HL-60 (cell line): ENCODE results near the gene NFATC1.

Experiments used
- DNase-seq, 2 experiments: peaks; one replicate each; pipeline ENCODE4 v3.0.0-alpha.2; 2010 to 2020; ENCODE audit warnings: low read depth in 1 of 2, low spot score in 1 of 2
- H3K27ac ChIP-seq: fragments of 250-450 bp; sonication (Bioruptor Pico); replicated peaks from 2 replicates; pipeline ENCODE4 v1.5.1; 2020; ENCODE audit warnings: mild to moderate bottlenecking, moderate library complexity
- H3K27me3 ChIP-seq: fragments of 250-450 bp; sonication (Bioruptor Pico); 2 replicates; pipeline ENCODE4 v1.5.1; 2021; ENCODE audit warnings: mild to moderate bottlenecking, moderate library complexity; ENCODE audit not compliant: insufficient read depth, poor library complexity, severe bottlenecking
- H3K4me3 ChIP-seq: replicated peaks from 2 replicates; pipeline ENCODE4 v1.5.1; 2011; ENCODE audit warnings: mild to moderate bottlenecking, control low read depth, low read length; ENCODE audit not compliant: insufficient read depth
- GABPA ChIP-seq: IDR thresholded peaks from 2 replicates; pipeline ENCODE4 v1.6.1; 2012; ENCODE audit warnings: low read depth
- POLR2AphosphoS5 ChIP-seq: IDR thresholded peaks from 2 replicates; pipeline ENCODE4 v1.6.1; 2012; ENCODE audit warnings: low read depth
- SPI1 ChIP-seq: IDR thresholded peaks from 2 replicates; pipeline ENCODE4 v1.6.1; 2012; ENCODE audit warnings: low read depth, mild to moderate bottlenecking, borderline replicate concordance
- TF ChIP-seq, protein P1 (sequence below): IDR thresholded peaks from 2 replicates; pipeline ENCODE4 v1.6.1; 2012; ENCODE audit warnings: low read depth; ENCODE audit not compliant: insufficient replicate concordance
- TF ChIP-seq, protein P2 (sequence below): IDR thresholded peaks from one replicate; pipeline ENCODE4 v1.5.1; 2011; ENCODE audit warnings: low read length, control low read depth, inconsistent platforms; ENCODE audit not compliant: insufficient read depth

Gene NFATC1

DNA sequence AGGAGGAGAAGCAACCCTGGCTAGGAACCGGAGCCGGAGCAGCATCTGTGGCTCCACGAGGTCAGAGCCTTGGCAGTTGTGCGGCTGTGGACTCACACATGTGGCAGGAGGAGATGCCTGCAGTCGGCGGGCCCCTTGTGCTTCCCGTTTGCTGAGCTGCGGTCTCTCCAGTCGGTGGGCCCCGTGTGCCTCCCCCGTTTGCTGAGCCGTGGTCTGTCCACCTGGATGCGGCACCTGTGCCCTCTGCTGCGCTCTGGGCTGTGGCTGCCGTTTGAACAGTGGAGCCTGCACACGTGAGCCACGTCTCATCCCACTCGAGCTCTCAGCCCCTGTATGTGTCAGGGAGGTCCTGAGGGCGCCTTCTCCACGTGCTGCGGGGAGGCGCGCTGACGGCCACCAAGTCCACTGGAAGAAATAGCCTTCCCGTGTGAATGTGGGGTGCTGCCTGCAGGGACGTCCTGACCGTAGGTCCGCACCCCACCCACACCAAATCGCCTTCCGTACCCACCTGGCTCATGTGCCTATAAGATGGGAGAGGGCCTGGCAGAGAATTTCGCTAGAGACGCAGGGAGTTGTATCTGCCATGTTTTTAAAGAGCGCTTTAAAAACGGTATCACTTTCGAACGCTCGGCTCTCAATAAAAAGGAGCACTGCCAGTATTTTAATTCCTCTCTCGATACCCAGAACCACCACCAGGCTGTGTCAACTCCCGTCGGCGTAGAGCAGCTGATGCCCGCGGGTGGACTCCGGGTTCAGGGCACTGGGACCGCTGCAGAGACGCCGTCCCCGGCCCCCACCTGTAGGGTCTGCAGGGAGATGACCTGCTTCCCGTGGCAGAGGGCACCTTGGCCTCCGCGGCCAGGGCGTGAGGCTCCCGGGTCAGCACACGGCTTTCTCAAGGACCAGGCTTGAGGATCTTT lies 117.0 kb downstream of the NFATC1 start:
- no peaks in the 10 kb centered on the region for H3K27me3 ChIP-seq
- TF ChIP-seq, protein P1, sequence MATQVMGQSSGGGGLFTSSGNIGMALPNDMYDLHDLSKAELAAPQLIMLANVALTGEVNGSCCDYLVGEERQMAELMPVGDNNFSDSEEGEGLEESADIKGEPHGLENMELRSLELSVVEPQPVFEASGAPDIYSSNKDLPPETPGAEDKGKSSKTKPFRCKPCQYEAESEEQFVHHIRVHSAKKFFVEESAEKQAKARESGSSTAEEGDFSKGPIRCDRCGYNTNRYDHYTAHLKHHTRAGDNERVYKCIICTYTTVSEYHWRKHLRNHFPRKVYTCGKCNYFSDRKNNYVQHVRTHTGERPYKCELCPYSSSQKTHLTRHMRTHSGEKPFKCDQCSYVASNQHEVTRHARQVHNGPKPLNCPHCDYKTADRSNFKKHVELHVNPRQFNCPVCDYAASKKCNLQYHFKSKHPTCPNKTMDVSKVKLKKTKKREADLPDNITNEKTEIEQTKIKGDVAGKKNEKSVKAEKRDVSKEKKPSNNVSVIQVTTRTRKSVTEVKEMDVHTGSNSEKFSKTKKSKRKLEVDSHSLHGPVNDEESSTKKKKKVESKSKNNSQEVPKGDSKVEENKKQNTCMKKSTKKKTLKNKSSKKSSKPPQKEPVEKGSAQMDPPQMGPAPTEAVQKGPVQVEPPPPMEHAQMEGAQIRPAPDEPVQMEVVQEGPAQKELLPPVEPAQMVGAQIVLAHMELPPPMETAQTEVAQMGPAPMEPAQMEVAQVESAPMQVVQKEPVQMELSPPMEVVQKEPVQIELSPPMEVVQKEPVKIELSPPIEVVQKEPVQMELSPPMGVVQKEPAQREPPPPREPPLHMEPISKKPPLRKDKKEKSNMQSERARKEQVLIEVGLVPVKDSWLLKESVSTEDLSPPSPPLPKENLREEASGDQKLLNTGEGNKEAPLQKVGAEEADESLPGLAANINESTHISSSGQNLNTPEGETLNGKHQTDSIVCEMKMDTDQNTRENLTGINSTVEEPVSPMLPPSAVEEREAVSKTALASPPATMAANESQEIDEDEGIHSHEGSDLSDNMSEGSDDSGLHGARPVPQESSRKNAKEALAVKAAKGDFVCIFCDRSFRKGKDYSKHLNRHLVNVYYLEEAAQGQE: no peak
- TF ChIP-seq, protein P2, sequence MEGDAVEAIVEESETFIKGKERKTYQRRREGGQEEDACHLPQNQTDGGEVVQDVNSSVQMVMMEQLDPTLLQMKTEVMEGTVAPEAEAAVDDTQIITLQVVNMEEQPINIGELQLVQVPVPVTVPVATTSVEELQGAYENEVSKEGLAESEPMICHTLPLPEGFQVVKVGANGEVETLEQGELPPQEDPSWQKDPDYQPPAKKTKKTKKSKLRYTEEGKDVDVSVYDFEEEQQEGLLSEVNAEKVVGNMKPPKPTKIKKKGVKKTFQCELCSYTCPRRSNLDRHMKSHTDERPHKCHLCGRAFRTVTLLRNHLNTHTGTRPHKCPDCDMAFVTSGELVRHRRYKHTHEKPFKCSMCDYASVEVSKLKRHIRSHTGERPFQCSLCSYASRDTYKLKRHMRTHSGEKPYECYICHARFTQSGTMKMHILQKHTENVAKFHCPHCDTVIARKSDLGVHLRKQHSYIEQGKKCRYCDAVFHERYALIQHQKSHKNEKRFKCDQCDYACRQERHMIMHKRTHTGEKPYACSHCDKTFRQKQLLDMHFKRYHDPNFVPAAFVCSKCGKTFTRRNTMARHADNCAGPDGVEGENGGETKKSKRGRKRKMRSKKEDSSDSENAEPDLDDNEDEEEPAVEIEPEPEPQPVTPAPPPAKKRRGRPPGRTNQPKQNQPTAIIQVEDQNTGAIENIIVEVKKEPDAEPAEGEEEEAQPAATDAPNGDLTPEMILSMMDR: no peak
- TF ChIP-seq GABPA: no peak
- no peak for TF ChIP-seq POLR2AphosphoS5
- TF ChIP-seq SPI1: no peak
- DNase-seq: no peak
- H3K27ac ChIP-seq: no peak overlapping the region
- no peak overlapping the region for H3K4me3 ChIP-seq

DNA sequence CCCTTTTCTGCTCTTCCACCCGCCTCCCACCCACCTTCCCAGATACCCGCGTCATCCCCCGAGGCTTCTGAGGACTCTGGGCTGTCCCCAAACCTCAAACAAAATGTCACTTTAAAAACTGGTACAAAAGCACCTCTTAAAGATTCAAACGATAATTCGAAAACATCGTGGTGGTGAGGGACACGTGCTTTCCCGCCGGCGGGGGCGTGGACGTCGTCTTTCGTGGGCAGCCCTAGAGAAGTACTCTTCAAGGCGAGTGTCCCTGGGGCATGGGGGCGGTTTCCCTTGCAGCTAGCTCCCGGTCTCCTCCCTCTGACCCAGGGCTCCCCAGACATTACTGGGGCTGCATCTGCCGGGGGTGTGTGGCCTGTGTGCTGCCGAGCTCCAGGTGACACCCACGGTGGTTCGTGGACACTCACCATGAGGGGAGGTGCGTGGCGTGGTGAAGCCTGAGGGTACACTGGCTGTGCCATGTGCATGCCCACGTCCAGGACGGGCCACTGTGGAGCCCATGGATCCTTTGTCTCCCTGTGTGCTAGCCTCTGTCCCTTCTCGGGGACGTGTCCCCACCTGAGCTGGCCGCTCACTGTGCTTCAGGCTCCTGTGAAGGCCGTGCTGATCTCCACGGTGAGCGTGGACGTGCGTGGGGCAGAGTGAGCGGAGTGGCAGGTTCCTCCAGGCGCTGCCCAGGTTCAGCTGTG lies 117.8 kb downstream of the NFATC1 start:
- H3K4me3 ChIP-seq: no peak overlapping the region
- H3K27me3 ChIP-seq: no peaks in the 10 kb centered on the region
- TF ChIP-seq SPI1: no peak
- no peak for TF ChIP-seq GABPA
- TF ChIP-seq POLR2AphosphoS5: no peak
- TF ChIP-seq, protein P2: no peak
- TF ChIP-seq, protein P1: no peak
- no peak for DNase-seq
- H3K27ac ChIP-seq: no peak overlapping the region

DNA sequence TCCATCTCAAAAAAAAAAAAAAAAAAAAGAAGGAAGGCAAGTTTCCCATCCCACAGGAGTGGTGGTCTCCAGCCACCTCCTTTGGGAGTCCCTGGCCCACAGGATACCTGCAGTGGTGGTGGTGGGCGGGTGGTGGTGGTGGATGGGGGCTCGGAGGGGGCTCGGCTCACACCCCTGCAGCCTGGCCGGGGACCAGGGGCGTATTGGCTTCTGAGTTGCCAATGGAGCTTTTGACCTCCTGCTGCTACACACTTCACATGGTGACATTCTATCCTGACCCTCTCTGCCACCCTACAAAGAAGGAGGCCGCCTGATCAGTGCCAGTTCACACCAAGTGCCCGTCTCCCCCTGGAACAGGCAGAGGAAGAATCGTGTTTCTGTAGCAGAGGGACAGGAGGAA lies 119.6 kb downstream of the NFATC1 start:
- TF ChIP-seq SPI1: no peak
- TF ChIP-seq, protein P1: no peak
- no peak for TF ChIP-seq GABPA
- TF ChIP-seq, protein P2: no peak
- TF ChIP-seq POLR2AphosphoS5: no peak
- H3K27me3 ChIP-seq: no peaks in the 10 kb centered on the region
- no peak for DNase-seq
- H3K27ac ChIP-seq: no peak overlapping the region
- no peak overlapping the region for H3K4me3 ChIP-seq
